ENCODE results near the gene GRK4.

DNA sequence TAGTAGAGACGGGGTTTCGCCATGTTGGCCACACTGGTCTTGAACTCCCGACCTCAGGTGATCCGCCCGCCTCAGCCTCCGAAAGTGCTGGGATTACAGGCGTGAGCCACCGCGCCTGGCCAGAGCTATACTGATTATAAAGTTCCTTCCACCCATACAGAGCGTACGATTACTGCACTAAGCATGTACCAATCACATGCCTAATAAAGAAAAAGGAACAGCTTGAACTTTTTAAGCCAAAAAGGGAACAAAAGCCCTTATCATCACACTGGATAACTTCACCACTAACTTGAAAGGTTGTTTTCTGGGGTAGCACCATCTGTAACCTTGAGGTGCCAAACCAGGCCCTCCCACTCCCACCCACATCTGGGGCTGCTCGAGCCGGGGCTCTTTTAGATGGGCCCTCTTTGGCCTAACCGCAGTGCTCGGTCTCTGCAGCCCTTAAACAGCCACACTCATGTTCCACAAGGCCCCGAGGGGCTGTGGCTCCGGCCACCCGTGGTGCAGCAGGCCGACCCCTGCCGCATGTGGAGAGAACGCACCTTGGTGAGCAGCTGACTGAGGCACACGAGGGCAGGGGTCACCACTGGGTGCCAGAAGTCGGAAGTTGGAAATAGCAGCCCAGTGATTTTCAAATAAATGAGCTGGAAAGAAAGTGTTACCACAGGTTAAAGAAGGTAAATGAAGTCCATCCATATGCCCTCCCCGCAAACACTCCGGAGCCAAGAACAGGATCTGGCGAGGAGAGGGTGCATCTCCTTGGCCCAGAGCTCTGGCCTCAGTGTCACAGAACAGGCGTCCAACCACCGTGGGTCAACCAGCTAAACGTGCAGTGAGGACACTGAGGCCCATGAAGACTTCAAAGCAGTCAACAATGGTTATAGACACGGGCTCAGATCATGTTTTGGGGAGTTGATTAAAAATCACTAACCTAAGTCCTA is 18.5 kb upstream of the GRK4 start:
- TF ChIP-seq, protein P1, sequence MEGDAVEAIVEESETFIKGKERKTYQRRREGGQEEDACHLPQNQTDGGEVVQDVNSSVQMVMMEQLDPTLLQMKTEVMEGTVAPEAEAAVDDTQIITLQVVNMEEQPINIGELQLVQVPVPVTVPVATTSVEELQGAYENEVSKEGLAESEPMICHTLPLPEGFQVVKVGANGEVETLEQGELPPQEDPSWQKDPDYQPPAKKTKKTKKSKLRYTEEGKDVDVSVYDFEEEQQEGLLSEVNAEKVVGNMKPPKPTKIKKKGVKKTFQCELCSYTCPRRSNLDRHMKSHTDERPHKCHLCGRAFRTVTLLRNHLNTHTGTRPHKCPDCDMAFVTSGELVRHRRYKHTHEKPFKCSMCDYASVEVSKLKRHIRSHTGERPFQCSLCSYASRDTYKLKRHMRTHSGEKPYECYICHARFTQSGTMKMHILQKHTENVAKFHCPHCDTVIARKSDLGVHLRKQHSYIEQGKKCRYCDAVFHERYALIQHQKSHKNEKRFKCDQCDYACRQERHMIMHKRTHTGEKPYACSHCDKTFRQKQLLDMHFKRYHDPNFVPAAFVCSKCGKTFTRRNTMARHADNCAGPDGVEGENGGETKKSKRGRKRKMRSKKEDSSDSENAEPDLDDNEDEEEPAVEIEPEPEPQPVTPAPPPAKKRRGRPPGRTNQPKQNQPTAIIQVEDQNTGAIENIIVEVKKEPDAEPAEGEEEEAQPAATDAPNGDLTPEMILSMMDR (tag by site-specific recombination; IDR thresholded peaks at IDR 0.05) = no peak
- TF ChIP-seq ZNF670 (tag by site-specific recombination; IDR thresholded peaks at IDR 0.05; ENCODE audit: low read depth) (no peak), ATF2 (tag by site-specific recombination; IDR thresholded peaks at IDR 0.05; ENCODE audit: low read depth) (no peak), OSR2 (tag by site-specific recombination; IDR thresholded peaks at IDR 0.05) (no peak), PRDM1 (tag by site-specific recombination; IDR thresholded peaks at IDR 0.05) (no peak)
- TF ChIP-seq, protein P2, sequence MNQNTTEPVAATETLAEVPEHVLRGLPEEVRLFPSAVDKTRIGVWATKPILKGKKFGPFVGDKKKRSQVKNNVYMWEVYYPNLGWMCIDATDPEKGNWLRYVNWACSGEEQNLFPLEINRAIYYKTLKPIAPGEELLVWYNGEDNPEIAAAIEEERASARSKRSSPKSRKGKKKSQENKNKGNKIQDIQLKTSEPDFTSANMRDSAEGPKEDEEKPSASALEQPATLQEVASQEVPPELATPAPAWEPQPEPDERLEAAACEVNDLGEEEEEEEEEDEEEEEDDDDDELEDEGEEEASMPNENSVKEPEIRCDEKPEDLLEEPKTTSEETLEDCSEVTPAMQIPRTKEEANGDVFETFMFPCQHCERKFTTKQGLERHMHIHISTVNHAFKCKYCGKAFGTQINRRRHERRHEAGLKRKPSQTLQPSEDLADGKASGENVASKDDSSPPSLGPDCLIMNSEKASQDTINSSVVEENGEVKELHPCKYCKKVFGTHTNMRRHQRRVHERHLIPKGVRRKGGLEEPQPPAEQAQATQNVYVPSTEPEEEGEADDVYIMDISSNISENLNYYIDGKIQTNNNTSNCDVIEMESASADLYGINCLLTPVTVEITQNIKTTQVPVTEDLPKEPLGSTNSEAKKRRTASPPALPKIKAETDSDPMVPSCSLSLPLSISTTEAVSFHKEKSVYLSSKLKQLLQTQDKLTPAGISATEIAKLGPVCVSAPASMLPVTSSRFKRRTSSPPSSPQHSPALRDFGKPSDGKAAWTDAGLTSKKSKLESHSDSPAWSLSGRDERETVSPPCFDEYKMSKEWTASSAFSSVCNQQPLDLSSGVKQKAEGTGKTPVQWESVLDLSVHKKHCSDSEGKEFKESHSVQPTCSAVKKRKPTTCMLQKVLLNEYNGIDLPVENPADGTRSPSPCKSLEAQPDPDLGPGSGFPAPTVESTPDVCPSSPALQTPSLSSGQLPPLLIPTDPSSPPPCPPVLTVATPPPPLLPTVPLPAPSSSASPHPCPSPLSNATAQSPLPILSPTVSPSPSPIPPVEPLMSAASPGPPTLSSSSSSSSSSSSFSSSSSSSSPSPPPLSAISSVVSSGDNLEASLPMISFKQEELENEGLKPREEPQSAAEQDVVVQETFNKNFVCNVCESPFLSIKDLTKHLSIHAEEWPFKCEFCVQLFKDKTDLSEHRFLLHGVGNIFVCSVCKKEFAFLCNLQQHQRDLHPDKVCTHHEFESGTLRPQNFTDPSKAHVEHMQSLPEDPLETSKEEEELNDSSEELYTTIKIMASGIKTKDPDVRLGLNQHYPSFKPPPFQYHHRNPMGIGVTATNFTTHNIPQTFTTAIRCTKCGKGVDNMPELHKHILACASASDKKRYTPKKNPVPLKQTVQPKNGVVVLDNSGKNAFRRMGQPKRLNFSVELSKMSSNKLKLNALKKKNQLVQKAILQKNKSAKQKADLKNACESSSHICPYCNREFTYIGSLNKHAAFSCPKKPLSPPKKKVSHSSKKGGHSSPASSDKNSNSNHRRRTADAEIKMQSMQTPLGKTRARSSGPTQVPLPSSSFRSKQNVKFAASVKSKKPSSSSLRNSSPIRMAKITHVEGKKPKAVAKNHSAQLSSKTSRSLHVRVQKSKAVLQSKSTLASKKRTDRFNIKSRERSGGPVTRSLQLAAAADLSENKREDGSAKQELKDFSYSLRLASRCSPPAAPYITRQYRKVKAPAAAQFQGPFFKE (tag by site-specific recombination; IDR thresholded peaks at IDR 0.05; ENCODE audit: borderline replicate concordance) = no peak

Data from HEK293 (cell line).